Ecto neural progenitor cell (in vitro differentiated cells): ENCODE measurements around the gene CCDC69.
A peak's percentile ranks its signal among the peaks of the same experiment; 100 is the strongest.
"Not testable (repeated sequence)": the region's sequence is repeated elsewhere in the genome, so short reads cannot be mapped to it uniquely, and the experiment has no call there.

ENCODE experiments used
- DNase-seq: peaks from one replicate; pipeline ENCODE4 v3.0.0-alpha.2; 2018; ENCODE audit warnings: low spot score

Gene CCDC69

GRCh38 chr5:151245680-151246219 lies 21.9 kb upstream of the CCDC69 start:
- no peak for DNase-seq

- DNase-seq = no peak
Observed at GRCh38 chr5:151244206-151244605, 20.3 kb upstream of the CCDC69 start.

GRCh38 chr5:151243564-151243963 lies 19.7 kb upstream of the CCDC69 start:
- no peak for DNase-seq

GRCh38 chr5:151243127-151243526 lies 19.2 kb upstream of the CCDC69 start:
- no peak for DNase-seq

GRCh38 chr5:151240924-151241635 lies 17.2 kb upstream of the CCDC69 start:
- no peak for DNase-seq

- not testable (repeated sequence) for DNase-seq
Observed at GRCh38 chr5:151240268-151240835, 16.5 kb upstream of the CCDC69 start.

GRCh38 chr5:151239237-151239861 lies 15.5 kb upstream of the CCDC69 start:
- peak; percentile 65 for DNase-seq

- no peak for DNase-seq
Observed at GRCh38 chr5:151238303-151238741, 14.4 kb upstream of the CCDC69 start.

- DNase-seq = no peak
Observed at GRCh38 chr5:151237685-151238084, 13.8 kb upstream of the CCDC69 start.

GRCh38 chr5:151236888-151237287 lies 13.0 kb upstream of the CCDC69 start:
- DNase-seq = no peak

GRCh38 chr5:151235239-151235571 lies 11.3 kb upstream of the CCDC69 start:
- not testable (repeated sequence) for DNase-seq

GRCh38 chr5:151234476-151235238 lies 10.8 kb upstream of the CCDC69 start:
- no peak for DNase-seq

GRCh38 chr5:151233616-151234085 lies 9.8 kb upstream of the CCDC69 start:
- no peak for DNase-seq

GRCh38 chr5:151231359-151231758 lies 7.5 kb upstream of the CCDC69 start:
- DNase-seq = no peak

- no peak for DNase-seq
Observed at GRCh38 chr5:151230048-151230680, 6.3 kb upstream of the CCDC69 start.

GRCh38 chr5:151228986-151229385 lies 5.1 kb upstream of the CCDC69 start:
- DNase-seq = no peak

- no peak for DNase-seq
Observed at GRCh38 chr5:151227918-151228447, 4.1 kb upstream of the CCDC69 start.

GRCh38 chr5:151225475-151225874 lies 1.6 kb upstream of the CCDC69 start:
- DNase-seq = no peak

GRCh38 chr5:151225071-151225470 lies 1.2 kb upstream of the CCDC69 start:
- no peak for DNase-seq

- DNase-seq = no peak
Observed at GRCh38 chr5:151224372-151224771, 480 bp upstream of the CCDC69 start.

GRCh38 chr5:151222790-151223446 lies 974 bp downstream of the CCDC69 start:
- no peak for DNase-seq
